Measurements from ENCODE around the gene LDAH.

DNA sequence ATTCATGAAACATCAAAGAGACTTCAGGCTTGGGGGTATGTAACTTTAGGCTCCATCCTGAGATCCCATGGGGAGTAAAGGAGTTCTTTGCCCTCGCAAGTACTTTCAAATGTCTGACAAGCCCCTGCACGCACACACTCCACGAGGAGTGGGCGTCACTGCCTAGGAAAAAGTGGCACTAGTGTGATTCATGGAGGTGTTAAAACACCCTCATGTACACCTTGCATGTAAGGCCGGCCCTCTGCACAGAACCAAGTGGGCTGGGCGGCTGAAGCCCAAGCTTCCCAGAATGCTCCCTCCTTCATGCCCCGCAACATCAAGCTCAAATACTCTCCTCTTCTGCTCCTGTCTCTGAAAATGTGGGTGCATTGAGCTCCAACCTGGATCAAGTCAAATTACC is 179.8 kb downstream of the LDAH start:
- TF ChIP-seq, protein P1, sequence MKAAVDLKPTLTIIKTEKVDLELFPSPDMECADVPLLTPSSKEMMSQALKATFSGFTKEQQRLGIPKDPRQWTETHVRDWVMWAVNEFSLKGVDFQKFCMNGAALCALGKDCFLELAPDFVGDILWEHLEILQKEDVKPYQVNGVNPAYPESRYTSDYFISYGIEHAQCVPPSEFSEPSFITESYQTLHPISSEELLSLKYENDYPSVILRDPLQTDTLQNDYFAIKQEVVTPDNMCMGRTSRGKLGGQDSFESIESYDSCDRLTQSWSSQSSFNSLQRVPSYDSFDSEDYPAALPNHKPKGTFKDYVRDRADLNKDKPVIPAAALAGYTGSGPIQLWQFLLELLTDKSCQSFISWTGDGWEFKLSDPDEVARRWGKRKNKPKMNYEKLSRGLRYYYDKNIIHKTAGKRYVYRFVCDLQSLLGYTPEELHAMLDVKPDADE (IDR thresholded peaks at IDR 0.05): no peak
- TF ChIP-seq, protein P2, sequence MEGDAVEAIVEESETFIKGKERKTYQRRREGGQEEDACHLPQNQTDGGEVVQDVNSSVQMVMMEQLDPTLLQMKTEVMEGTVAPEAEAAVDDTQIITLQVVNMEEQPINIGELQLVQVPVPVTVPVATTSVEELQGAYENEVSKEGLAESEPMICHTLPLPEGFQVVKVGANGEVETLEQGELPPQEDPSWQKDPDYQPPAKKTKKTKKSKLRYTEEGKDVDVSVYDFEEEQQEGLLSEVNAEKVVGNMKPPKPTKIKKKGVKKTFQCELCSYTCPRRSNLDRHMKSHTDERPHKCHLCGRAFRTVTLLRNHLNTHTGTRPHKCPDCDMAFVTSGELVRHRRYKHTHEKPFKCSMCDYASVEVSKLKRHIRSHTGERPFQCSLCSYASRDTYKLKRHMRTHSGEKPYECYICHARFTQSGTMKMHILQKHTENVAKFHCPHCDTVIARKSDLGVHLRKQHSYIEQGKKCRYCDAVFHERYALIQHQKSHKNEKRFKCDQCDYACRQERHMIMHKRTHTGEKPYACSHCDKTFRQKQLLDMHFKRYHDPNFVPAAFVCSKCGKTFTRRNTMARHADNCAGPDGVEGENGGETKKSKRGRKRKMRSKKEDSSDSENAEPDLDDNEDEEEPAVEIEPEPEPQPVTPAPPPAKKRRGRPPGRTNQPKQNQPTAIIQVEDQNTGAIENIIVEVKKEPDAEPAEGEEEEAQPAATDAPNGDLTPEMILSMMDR (conservative IDR thresholded peaks at IDR 0.05; ENCODE audit: low read depth in 2 of 2): no peak
- TF ChIP-seq, protein P3, sequence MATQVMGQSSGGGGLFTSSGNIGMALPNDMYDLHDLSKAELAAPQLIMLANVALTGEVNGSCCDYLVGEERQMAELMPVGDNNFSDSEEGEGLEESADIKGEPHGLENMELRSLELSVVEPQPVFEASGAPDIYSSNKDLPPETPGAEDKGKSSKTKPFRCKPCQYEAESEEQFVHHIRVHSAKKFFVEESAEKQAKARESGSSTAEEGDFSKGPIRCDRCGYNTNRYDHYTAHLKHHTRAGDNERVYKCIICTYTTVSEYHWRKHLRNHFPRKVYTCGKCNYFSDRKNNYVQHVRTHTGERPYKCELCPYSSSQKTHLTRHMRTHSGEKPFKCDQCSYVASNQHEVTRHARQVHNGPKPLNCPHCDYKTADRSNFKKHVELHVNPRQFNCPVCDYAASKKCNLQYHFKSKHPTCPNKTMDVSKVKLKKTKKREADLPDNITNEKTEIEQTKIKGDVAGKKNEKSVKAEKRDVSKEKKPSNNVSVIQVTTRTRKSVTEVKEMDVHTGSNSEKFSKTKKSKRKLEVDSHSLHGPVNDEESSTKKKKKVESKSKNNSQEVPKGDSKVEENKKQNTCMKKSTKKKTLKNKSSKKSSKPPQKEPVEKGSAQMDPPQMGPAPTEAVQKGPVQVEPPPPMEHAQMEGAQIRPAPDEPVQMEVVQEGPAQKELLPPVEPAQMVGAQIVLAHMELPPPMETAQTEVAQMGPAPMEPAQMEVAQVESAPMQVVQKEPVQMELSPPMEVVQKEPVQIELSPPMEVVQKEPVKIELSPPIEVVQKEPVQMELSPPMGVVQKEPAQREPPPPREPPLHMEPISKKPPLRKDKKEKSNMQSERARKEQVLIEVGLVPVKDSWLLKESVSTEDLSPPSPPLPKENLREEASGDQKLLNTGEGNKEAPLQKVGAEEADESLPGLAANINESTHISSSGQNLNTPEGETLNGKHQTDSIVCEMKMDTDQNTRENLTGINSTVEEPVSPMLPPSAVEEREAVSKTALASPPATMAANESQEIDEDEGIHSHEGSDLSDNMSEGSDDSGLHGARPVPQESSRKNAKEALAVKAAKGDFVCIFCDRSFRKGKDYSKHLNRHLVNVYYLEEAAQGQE (IDR thresholded peaks at IDR 0.05; ENCODE audit: unreplicated experiment): no peak
- TF ChIP-seq EZH2 (IDR thresholded peaks at IDR 0.05; ENCODE audit: low read depth, unreplicated experiment): no peak

Data from GM23338 (cell line).